Ovary (tissue), 9 donors: ENCODE data around the gene IL12A. TPM values are rescaled to one million over a fixed set of nuclear protein-coding genes. Genes with fewer than 3 reads are reported as not detected.

ENCODE experiments used
- DNase-seq, 5 donors: peaks; one replicate each; pipeline ENCODE4 v3.0.0-alpha.2; 2019 to 2020
- H3K27ac ChIP-seq, 2 donors: fragments of 200-600 bp; one replicate each; pipeline versions ENCODE4 v1.5.1 to v1.8.0; 2019 to 2022
- H3K27me3 ChIP-seq: fragments of 200-600 bp; one replicate; pipeline ENCODE4 v1.8.0; 2022
- H3K36me3 ChIP-seq: fragments of 200-600 bp; sonication (generic); one replicate; pipeline ENCODE4 v1.5.1; 2019
- H3K4me1 ChIP-seq: one replicate; pipeline ENCODE4 v1.8.1; 2013; ENCODE audit warnings: mild to moderate bottlenecking, moderate library complexity; ENCODE audit not compliant: insufficient read depth
- H3K4me3 ChIP-seq: fragments of 200-600 bp; sonication (generic); one replicate; pipeline ENCODE4 v1.5.1; 2017
- H3K9me3 ChIP-seq, 2 donors: fragments of 200-600 bp in 1 of 2; sonication (generic) in 1 of 2; one replicate each; pipeline versions ENCODE4 v1.5.1 to v1.8.1; 2013 to 2019; ENCODE audit warnings: mild to moderate bottlenecking in 1 of 2, moderate library complexity in 1 of 2
- EP300 ChIP-seq: sonication (generic); formaldehyde crosslinking; IDR thresholded peaks from one replicate; pipeline ENCODE4 v1.6.1; 2017; ENCODE audit warnings: antibody characterized with exemption
- POLR2A ChIP-seq: fragments of 450-650 bp; IDR thresholded peaks from one replicate; pipeline ENCODE4 v1.6.1; 2017; ENCODE audit warnings: antibody characterized with exemption, mild to moderate bottlenecking, moderate library complexity
- WGBS, 3 donors: extraction: QIAGEN DNeasy Blood & Tissue Kit in 1 of 3; methylation state at CpG; one replicate each; pipeline versions ENCODE4 v1.1.5 to v1.1.7; 2013 to 2017; 5-methylcytosine and 5-hydroxymethylcytosine counted together
- intact Hi-C, 4 donors: fragments of 100-400 bp; cut with DNase I; formaldehyde crosslinking; loops; one replicate each; pipeline versions ENCODE4 v1.11.0 to v1.15.1; 2022 to 2023
- polyA plus RNA-seq, 2 donors: library from polyadenylated mRNA; stranded (reverse); fragments of 200-250 nt in 1 of 2; fragments of 350-450 nt in 1 of 2; fragmentation: Illumina TruSeq in 1 of 2; extraction: RNeasy Lipid Tissue Mini Kit (QIAGEN cat#74804) in 1 of 2; gene quantifications; one replicate each; pipeline ENCODE4 v1.2.3, GENCODE V29; 2013 to 2014
- total RNA-seq, 7 donors: library from RNA; depleted of rRNA in 2 of 7; stranded (reverse); fragments of >200 nt in 2 of 7; fragmentation: NEBNext Ultra II Directional in 3 of 7; extraction: Animal tissue kit (Norgen Biotek cat#: 25700) in 3 of 7; gene quantifications; one replicate each; pipeline versions ENCODE4 v1.1.0 to v1.2.4, GENCODE V29; 2016 to 2023
- TF ChIP-seq, protein P1 (sequence below), 3 donors: fragments of 450-650 bp in 2 of 3; fragments of 200-600 bp in 1 of 3; IDR thresholded peaks; one replicate each; pipeline versions ENCODE4 v1.5.1 to v1.8.0; 2016 to 2022; ENCODE audit warnings: antibody characterized with exemption in 3 of 3, mild to moderate bottlenecking in 1 of 3
- donor health status: DM: no; HTN: no; CAD: no; lungs with moderate emphysema.
- donor health status: DM: no; HTN: no; CAD: no.
- donor health status: Bipolar disorder and iron deficiency.
- donor health status: DM: yes; HTN: yes; CAD: no.
- donor health status: DM: no; HTN: no; CAD: no.
- donor health status: DM: yes; HTN: yes; CAD: no.

IL12A gene
- total and polyA plus RNA-seq, 9 donors, result 0.15 to 6.0 (median 0.44) TPM; not detected in 1

DNA sequence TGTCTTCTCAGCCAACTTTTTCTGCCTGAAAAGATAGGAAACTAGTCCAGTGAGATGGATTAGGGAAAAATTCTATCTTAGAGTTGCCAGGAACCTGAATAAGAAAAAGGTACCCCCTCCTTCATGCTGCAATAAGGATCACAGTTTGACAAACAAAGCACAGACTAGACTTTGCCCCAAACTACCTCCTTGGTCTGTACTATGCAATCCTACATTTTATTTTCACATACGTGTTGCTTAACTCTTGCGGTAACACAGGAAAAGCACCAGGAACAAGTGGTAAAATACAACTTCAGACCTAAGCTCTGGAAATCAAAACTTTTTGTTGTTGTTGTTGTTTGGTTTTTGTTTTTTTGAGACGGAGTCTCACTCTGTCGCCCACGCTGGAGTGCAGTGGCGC, 11.3 kb upstream of the IL12A start:
- Histone ChIP-seq H3K36me3 (no peaks in the 10 kb centered on the region), H3K4me3 (no peak overlapping the region), H3K4me1 (no peaks in the 10 kb centered on the region), H3K27ac (no peak overlapping the region), H3K9me3 (no peaks in the 10 kb centered on the region), H3K27me3 (no peaks in the 10 kb centered on the region)
- TF ChIP-seq, protein P1, sequence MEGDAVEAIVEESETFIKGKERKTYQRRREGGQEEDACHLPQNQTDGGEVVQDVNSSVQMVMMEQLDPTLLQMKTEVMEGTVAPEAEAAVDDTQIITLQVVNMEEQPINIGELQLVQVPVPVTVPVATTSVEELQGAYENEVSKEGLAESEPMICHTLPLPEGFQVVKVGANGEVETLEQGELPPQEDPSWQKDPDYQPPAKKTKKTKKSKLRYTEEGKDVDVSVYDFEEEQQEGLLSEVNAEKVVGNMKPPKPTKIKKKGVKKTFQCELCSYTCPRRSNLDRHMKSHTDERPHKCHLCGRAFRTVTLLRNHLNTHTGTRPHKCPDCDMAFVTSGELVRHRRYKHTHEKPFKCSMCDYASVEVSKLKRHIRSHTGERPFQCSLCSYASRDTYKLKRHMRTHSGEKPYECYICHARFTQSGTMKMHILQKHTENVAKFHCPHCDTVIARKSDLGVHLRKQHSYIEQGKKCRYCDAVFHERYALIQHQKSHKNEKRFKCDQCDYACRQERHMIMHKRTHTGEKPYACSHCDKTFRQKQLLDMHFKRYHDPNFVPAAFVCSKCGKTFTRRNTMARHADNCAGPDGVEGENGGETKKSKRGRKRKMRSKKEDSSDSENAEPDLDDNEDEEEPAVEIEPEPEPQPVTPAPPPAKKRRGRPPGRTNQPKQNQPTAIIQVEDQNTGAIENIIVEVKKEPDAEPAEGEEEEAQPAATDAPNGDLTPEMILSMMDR (IDR thresholded peaks at IDR 0.05), result no peak
- TF ChIP-seq POLR2A (no peak), EP300 (no peak)
- intact Hi-C loops, result no loop called here
- no peak for DNase-seq
- 85 to 87% (median 85%) methylated on average over 6 of the region's 6 CpGs for WGBS, 3 donors

DNA sequence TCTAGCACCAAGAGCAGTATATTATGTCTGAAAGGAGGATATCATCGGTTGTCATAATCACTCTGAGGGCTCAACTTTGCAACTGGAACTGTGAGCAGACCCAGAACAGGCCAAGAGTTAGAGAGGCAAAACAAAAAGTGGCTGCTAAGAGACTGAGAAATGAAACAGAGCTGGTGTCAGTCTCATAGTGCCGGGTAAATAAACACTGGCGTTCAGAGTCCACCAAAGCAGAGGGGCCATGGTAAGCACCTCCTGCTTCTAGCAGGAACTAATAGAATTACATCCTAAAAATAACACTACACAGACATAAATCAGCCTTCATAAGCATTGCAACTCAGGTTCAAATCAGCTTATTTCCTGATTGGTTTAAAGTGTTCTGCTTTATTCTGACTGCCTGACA, 10.3 kb upstream of the IL12A start:
- Histone ChIP-seq H3K4me1 (no peaks in the 10 kb centered on the region), H3K9me3 (no peaks in the 10 kb centered on the region), H3K27me3 (no peaks in the 10 kb centered on the region), H3K27ac (no peak overlapping the region), H3K4me3 (no peak overlapping the region), H3K36me3 (no peaks in the 10 kb centered on the region)
- 51 to 66% (median 55%) methylated on average over 3 of the region's 3 CpGs for WGBS, 3 donors
- no peak for DNase-seq
- intact Hi-C loops, result no loop called here
- no peak for TF ChIP-seq POLR2A
- TF ChIP-seq, protein P1 (IDR thresholded peaks at IDR 0.05), result no peak
- no peak for TF ChIP-seq EP300

DNA sequence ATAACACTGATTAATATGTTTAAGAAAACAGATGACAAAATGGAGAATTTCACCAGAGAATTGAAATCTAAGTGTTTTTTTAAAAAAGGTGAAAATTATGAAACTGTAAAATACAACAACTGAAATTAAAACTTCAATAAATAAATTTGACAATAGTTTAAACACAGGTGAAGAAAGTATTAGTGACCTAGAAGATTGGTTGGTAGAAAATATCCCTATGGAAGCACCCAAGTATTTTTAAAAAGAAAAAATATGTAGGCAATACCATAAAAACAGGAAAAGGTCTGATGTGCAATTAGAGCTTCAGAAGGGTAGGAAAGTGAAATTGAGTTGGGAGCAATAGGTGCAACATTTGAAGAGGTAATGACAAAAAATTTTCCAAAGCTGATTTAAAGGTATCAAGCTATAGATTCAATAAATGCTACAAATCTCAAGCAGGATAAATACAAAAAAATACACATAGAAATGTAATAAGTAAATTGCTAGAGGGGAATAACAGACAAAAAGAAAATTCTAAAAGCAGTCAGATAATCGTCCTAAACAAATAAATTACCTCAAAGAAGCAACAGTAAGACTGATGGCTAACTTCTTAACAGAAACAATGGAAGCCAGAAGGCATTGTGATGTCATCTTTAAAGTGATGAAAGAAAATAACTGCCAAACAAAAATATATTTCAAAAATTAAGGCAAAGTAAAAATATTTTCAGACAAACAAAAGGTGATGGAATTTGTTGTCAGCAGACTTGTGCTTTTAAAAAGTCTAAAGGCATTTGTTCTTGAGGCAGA, 9.5 kb upstream of the IL12A start:
- 71 to 78% (median 75%) methylated on average over 1 of the region's 1 CpG for WGBS, 3 donors
- Histone ChIP-seq H3K36me3 (no peaks in the 10 kb centered on the region), H3K4me3 (no peak overlapping the region), H3K4me1 (no peaks in the 10 kb centered on the region), H3K9me3 (no peaks in the 10 kb centered on the region), H3K27me3 (no peaks in the 10 kb centered on the region), H3K27ac (no peak overlapping the region)
- no peak for TF ChIP-seq POLR2A
- TF ChIP-seq, protein P1 (IDR thresholded peaks at IDR 0.05), result no peak
- no peak for TF ChIP-seq EP300
- intact Hi-C loops, result no loop called here
- DNase-seq, result no peak

DNA sequence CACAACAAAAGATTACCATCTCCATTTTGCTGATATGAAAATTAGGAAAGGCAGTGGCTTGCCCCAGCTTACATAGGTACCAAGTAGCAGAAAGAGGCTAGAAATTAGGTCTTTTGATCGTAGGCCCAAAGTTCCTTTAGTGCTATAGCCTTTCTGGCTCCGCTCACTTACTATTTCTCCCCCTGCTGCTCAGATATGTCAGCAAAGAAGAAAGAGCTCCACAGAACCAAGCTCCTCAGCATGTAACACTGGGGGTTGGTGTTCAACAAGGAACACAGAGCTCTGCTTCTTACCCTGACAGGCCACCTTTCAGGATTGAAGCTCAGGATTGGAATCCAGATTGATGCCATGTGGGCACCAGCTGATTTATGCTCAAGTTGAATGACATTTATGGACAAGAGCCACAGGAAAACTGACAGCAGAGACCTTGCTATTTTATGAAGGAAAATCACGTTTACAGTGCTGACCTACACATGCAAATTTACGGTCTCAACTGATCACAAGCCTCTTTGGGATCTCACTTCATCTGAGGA, 6.1 kb upstream of the IL12A start:
- no peaks in the 10 kb centered on the region for H3K27me3 ChIP-seq
- H3K36me3 ChIP-seq, result no peaks in the 10 kb centered on the region
- no peak for DNase-seq
- H3K4me1 ChIP-seq, result no peaks in the 10 kb centered on the region
- no peak overlapping the region for H3K4me3 ChIP-seq
- H3K27ac ChIP-seq, result no peak overlapping the region
- intact Hi-C loops, result no loop called here
- H3K9me3 ChIP-seq, result no peaks in the 10 kb centered on the region
- TF ChIP-seq, protein P1 (IDR thresholded peaks at IDR 0.05), result no peak
- TF ChIP-seq POLR2A, result no peak
- no peak for TF ChIP-seq EP300
- WGBS, 3 donors, result 76 to 82% (median 79%) methylated on average over 4 of the region's 4 CpGs
